AG10803 (cell line): ENCODE results near the gene VSTM2A.

ENCODE experiments used
- DNase-seq: peaks from one replicate; pipeline ENCODE4 v3.0.0; 2010; ENCODE audit warnings: low read depth
- H3K4me3 ChIP-seq: 2 replicates; pipeline ENCODE4 v1.5.1; 2011; ENCODE audit warnings: mild to moderate bottlenecking, low read length, control low read depth
- TF ChIP-seq, protein P1 (sequence below): conservative IDR thresholded peaks from 2 replicates; pipeline ENCODE4 v1.5.1; 2011; ENCODE audit warnings: mild to moderate bottlenecking, low read length, control low read depth, inconsistent platforms

VSTM2A gene

GRCh38 chr7:54545241-54545563, 3.0 kb downstream of the VSTM2A start:
- no peak overlapping the region for H3K4me3 ChIP-seq
- TF ChIP-seq, protein P1, sequence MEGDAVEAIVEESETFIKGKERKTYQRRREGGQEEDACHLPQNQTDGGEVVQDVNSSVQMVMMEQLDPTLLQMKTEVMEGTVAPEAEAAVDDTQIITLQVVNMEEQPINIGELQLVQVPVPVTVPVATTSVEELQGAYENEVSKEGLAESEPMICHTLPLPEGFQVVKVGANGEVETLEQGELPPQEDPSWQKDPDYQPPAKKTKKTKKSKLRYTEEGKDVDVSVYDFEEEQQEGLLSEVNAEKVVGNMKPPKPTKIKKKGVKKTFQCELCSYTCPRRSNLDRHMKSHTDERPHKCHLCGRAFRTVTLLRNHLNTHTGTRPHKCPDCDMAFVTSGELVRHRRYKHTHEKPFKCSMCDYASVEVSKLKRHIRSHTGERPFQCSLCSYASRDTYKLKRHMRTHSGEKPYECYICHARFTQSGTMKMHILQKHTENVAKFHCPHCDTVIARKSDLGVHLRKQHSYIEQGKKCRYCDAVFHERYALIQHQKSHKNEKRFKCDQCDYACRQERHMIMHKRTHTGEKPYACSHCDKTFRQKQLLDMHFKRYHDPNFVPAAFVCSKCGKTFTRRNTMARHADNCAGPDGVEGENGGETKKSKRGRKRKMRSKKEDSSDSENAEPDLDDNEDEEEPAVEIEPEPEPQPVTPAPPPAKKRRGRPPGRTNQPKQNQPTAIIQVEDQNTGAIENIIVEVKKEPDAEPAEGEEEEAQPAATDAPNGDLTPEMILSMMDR = no peak
- DNase-seq = no peak

GRCh38 chr7:54546081-54546985, 4.2 kb downstream of the VSTM2A start:
- no peak overlapping the region for H3K4me3 ChIP-seq
- TF ChIP-seq, protein P1 = no peak
- DNase-seq = no peak

DNA sequence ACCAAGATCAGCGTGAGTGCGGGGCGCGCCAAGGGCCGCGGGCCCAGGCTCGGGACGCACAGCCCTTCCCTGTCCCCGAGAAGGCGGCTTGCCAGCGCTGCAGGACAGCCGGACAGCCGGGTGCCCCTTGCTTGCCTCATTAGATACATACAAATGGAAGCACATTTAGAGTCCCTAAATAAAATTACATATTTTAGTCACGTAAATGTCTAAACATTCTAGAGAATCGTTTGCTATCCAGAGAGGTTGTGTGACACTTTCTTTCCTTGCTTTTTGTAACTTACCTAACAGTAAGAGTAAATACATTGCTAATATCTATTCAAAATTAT, 4.8 kb downstream of the VSTM2A start:
- H3K4me3 ChIP-seq = no peak overlapping the region
- TF ChIP-seq, protein P1 = no peak
- DNase-seq = no peak

DNA sequence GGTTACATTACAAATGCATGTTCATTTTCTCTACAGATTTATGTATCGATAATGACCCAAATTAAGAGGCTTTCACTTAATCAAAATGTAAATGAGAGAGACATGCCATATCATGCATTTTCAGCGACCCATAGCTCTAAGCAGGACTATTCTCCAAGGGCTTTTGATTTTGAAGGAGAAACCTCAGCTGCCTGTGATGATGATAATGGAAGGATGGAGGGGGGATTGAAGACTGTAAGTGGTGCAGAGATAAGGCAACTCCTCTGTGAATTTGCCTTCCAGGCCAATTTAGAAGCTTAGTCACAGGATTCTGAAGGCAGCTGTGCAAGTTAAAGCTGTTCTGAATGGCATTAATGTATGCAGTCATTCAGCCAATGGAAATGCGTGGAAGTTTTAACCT, 8.3 kb downstream of the VSTM2A start:
- TF ChIP-seq, protein P1 = no peak
- no peak overlapping the region for H3K4me3 ChIP-seq
- DNase-seq = no peak

- TF ChIP-seq, protein P1 = no peak
- DNase-seq = no peak
Measured at GRCh38 chr7:54556121-54556520, 13.9 kb downstream of the VSTM2A start.

DNA sequence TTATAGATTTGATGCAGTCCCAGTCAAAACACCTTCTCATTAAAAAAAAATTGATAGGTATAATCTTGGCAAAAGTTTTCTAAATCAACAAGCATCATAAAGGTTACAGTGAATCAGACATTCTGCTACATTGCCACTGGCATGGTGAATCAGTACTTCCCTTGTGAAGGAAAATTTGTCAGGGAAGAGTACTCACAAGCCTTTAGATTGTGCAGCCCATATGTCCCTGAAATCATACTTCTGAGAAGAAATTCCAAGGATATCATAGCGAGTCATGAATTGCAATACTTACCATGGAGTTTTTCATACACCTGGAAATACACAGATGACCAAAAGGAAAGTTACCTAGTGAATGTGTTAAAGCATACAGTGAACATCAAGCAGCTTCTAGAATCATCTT, 17.2 kb downstream of the VSTM2A start:
- TF ChIP-seq, protein P1 = no peak
- DNase-seq = no peak
- no peak overlapping the region for H3K4me3 ChIP-seq

More at GRCh38 chr7:54556121-54556520, 13.9 kb downstream of the VSTM2A start:
- no peak overlapping the region for H3K4me3 ChIP-seq

GRCh38 chr7:54560198-54560597, 18.0 kb downstream of the VSTM2A start:
- no peak overlapping the region for H3K4me3 ChIP-seq
- TF ChIP-seq, protein P1 = no peak
- no peak for DNase-seq
